HG03196 (cell line): ENCODE data around the gene SMIM35.
"Not testable (repeated sequence)": the region's sequence is repeated elsewhere in the genome, so short reads cannot be mapped to it uniquely, and the experiment has no call there.

Source experiments
- ATAC-seq: cut with Tn5 transposase; IDR thresholded peaks from one replicate; pipeline ENCODE4 v1.9.1; 2021; ENCODE audit not compliant: unreplicated experiment

SMIM35 gene

GRCh38 chr11:117989351-117990102 is 97.2 kb downstream of the SMIM35 start:
- no peak for ATAC-seq

GRCh38 chr11:117986981-117987574 is 99.7 kb downstream of the SMIM35 start:
- peak; percentile 50 for ATAC-seq

- peak; percentile 82 for ATAC-seq
These were observed 100.5 kb downstream of the SMIM35 start, which contains the start of gene IL10RA for GRCh38 chr11:117985953-117986887. Gene IL10RA (plus strand): TSS chr11:117986394. CDS start chr11:117986468, 74 bp downstream.

GRCh38 chr11:117984476-117984875 is 102.3 kb downstream of the SMIM35 start:
- no peak for ATAC-seq

- ATAC-seq = no peak
These were observed 103.6 kb downstream of the SMIM35 start for GRCh38 chr11:117983163-117983475.

- no peak for ATAC-seq
These were observed 106.0 kb downstream of the SMIM35 start for GRCh38 chr11:117980720-117981119.

- no peak for ATAC-seq
These were observed 106.5 kb downstream of the SMIM35 start for GRCh38 chr11:117980280-117980679.

GRCh38 chr11:117979481-117980211 is 107.1 kb downstream of the SMIM35 start:
- ATAC-seq = no peak

- ATAC-seq = no peak
These were observed 107.8 kb downstream of the SMIM35 start for GRCh38 chr11:117978991-117979390.

- ATAC-seq = not testable (repeated sequence)
These were observed 108.4 kb downstream of the SMIM35 start for GRCh38 chr11:117978291-117978910.

- not testable (repeated sequence) for ATAC-seq
These were observed 109.0 kb downstream of the SMIM35 start for GRCh38 chr11:117977612-117978264.

GRCh38 chr11:117977029-117977428 is 109.7 kb downstream of the SMIM35 start:
- no peak for ATAC-seq

- ATAC-seq = no peak
These were observed 110.3 kb downstream of the SMIM35 start for GRCh38 chr11:117976445-117976844.

GRCh38 chr11:117973503-117973860 is 113.3 kb downstream of the SMIM35 start:
- ATAC-seq = no peak

- no peak for ATAC-seq
These were observed 113.9 kb downstream of the SMIM35 start for GRCh38 chr11:117972629-117973502.

- ATAC-seq = no peak
These were observed 114.7 kb downstream of the SMIM35 start for GRCh38 chr11:117972044-117972443.

GRCh38 chr11:117970400-117971024 is 116.3 kb downstream of the SMIM35 start:
- no peak for ATAC-seq

- ATAC-seq = no peak
These were observed 117.4 kb downstream of the SMIM35 start for GRCh38 chr11:117969160-117969991.
